Activated CD4-positive, alpha-beta memory T cell treated with anti-CD3 and anti-CD28 coated beads for 36 hours (primary cell): ENCODE results near the gene LMNTD1. TPM values are rescaled to one million over a fixed set of nuclear protein-coding genes. Genes with fewer than 3 reads are reported as not detected.
"Not testable (repeated sequence)": the region's sequence is repeated elsewhere in the genome, so short reads cannot be mapped to it uniquely, and the experiment has no call there.

Experiments
- CTCF ChIA-PET: fragments of 350-600 bp; sonication (Branson Sonifier 250); formaldehyde crosslinking; loops from one replicate; lab custom pipeline; 2021; ENCODE audit warnings: antibody characterized with exemption, inconsistent platforms; lab: Charles Lee
- POLR2A ChIA-PET: fragments of 350-600 bp; sonication (Branson Sonifier 250); formaldehyde crosslinking; loops from one replicate; lab custom pipeline; 2021; ENCODE audit warnings: antibody characterized with exemption; lab: Charles Lee
- DNase-seq: peaks from one replicate; pipeline ENCODE4 v3.0.0-alpha.2; 2020
- H3K27ac Mint-ChIP-seq: one replicate; pipeline ENCODE4 v1.8.0; 2021; ENCODE audit warnings: mixed read lengths
- H3K27me3 Mint-ChIP-seq: one replicate; pipeline ENCODE4 v1.8.0; 2021; ENCODE audit warnings: mixed read lengths
- H3K36me3 Mint-ChIP-seq: one replicate; pipeline ENCODE4 v1.8.0; 2021; ENCODE audit warnings: mixed read lengths
- H3K4me1 Mint-ChIP-seq: one replicate; pipeline ENCODE4 v1.8.0; 2021; ENCODE audit warnings: low read depth, mixed read lengths
- H3K4me3 Mint-ChIP-seq: one replicate; pipeline ENCODE4 v1.8.0; 2021; ENCODE audit warnings: mild to moderate bottlenecking, mixed read lengths
- H3K9me3 Mint-ChIP-seq: one replicate; pipeline ENCODE4 v1.8.0; 2021; ENCODE audit warnings: mixed read lengths
- intact Hi-C: fragments of 100-400 bp; cut with micrococcal nuclease; formaldehyde crosslinking; loops from one replicate; pipeline ENCODE4 v1.15.1; 2023
- total RNA-seq, 2 experiments: library from RNA; stranded (reverse); gene quantifications; one replicate each; pipeline ENCODE4 v1.2.3, GENCODE V29; 2021

Gene LMNTD1
- total RNA-seq, 2 experiments from 2014 or later: not detected

- no peaks in the 10 kb centered on the region for H3K9me3 Mint-ChIP-seq
- POLR2A ChIA-PET: no interaction called here
These were observed 52.4 kb downstream of the LMNTD1 start for GRCh38 chr12:25500651-25501050.

GRCh38 chr12:25497021-25497420, 56.1 kb downstream of the LMNTD1 start:
- ChIA-PET CTCF (no interaction called here), POLR2A (no interaction called here)
- DNase-seq: no peak
- peaks cover 4% of the 10 kb centered on the region for H3K27me3 Mint-ChIP-seq
- no peaks in the 10 kb centered on the region for H3K36me3 Mint-ChIP-seq
- no peaks in the 10 kb centered on the region for H3K4me1 Mint-ChIP-seq
- H3K4me3 Mint-ChIP-seq: no peak overlapping the region
- intact Hi-C loops: no loop called here
- no peaks in the 10 kb centered on the region for H3K9me3 Mint-ChIP-seq
- no peak overlapping the region for H3K27ac Mint-ChIP-seq

More at GRCh38 chr12:25500651-25501050, 52.4 kb downstream of the LMNTD1 start:
- no peaks in the 10 kb centered on the region for H3K4me1 Mint-ChIP-seq
- no peak overlapping the region for H3K27ac Mint-ChIP-seq
- no peak overlapping the region for H3K4me3 Mint-ChIP-seq
- CTCF ChIA-PET: no interaction called here
- intact Hi-C loops: no loop called here
- H3K27me3 Mint-ChIP-seq: peaks cover 2% of the 10 kb centered on the region
- no peak for DNase-seq
- H3K36me3 Mint-ChIP-seq: no peaks in the 10 kb centered on the region

GRCh38 chr12:25496098-25496587, 56.9 kb downstream of the LMNTD1 start:
- Mint-ChIP-seq H3K9me3 (no peaks in the 10 kb centered on the region), H3K4me1 (no peaks in the 10 kb centered on the region), H3K4me3 (no peak overlapping the region), H3K27ac (no peak overlapping the region), H3K36me3 (no peaks in the 10 kb centered on the region), H3K27me3 (peaks cover 2% of the 10 kb centered on the region)
- ChIA-PET CTCF (no interaction called here), POLR2A (no interaction called here)
- DNase-seq: no peak
- intact Hi-C loops: no loop called here

- CTCF ChIA-PET: no interaction called here
- intact Hi-C loops: no loop called here
- Mint-ChIP-seq H3K27ac (no peak overlapping the region), H3K4me3 (no peak overlapping the region), H3K4me1 (no peaks in the 10 kb centered on the region), H3K27me3 (peaks cover 2% of the 10 kb centered on the region), H3K9me3 (no peaks in the 10 kb centered on the region), H3K36me3 (no peaks in the 10 kb centered on the region)
- DNase-seq: no peak
- POLR2A ChIA-PET: no interaction called here
These were observed 57.6 kb downstream of the LMNTD1 start for GRCh38 chr12:25495331-25496097.

GRCh38 chr12:25494926-25495325, 58.2 kb downstream of the LMNTD1 start:
- ChIA-PET POLR2A (no interaction called here), CTCF (no interaction called here)
- no peak overlapping the region for H3K27ac Mint-ChIP-seq
- no peaks in the 10 kb centered on the region for H3K9me3 Mint-ChIP-seq
- no peaks in the 10 kb centered on the region for H3K36me3 Mint-ChIP-seq
- H3K4me3 Mint-ChIP-seq: no peak overlapping the region
- H3K4me1 Mint-ChIP-seq: no peaks in the 10 kb centered on the region
- no peak for DNase-seq
- H3K27me3 Mint-ChIP-seq: peaks cover 2% of the 10 kb centered on the region
- intact Hi-C loops: no loop called here

- Mint-ChIP-seq H3K9me3 (no peaks in the 10 kb centered on the region), H3K4me3 (no peak overlapping the region), H3K27me3 (peaks cover 2% of the 10 kb centered on the region), H3K4me1 (no peaks in the 10 kb centered on the region), H3K27ac (no peak overlapping the region), H3K36me3 (no peaks in the 10 kb centered on the region)
- no peak for DNase-seq
- ChIA-PET POLR2A (no interaction called here), CTCF (interaction anchor here (0.8 kb wide), 1 partner anchor 57 kb away, joined by 3 read pairs; no protein-coding TSS in a partner anchor)
- intact Hi-C loops: no loop called here
These were observed 59.4 kb downstream of the LMNTD1 start for GRCh38 chr12:25493682-25494081.

- intact Hi-C loops: no loop called here
- Mint-ChIP-seq H3K27ac (no peak overlapping the region), H3K27me3 (peaks cover 2% of the 10 kb centered on the region), H3K4me1 (no peaks in the 10 kb centered on the region), H3K4me3 (no peak overlapping the region), H3K9me3 (no peaks in the 10 kb centered on the region), H3K36me3 (no peaks in the 10 kb centered on the region)
- CTCF ChIA-PET: no interaction called here
- POLR2A ChIA-PET: no interaction called here
- DNase-seq: no peak
These were observed 61.4 kb downstream of the LMNTD1 start for GRCh38 chr12:25491396-25492325.

GRCh38 chr12:25488956-25489870, 63.9 kb downstream of the LMNTD1 start:
- POLR2A ChIA-PET, CTCF ChIA-PET, intact Hi-C loops, H3K36me3 Mint-ChIP-seq, DNase-seq, H3K4me3 Mint-ChIP-seq, H3K4me1 Mint-ChIP-seq, H3K27me3 Mint-ChIP-seq, H3K27ac Mint-ChIP-seq, H3K9me3 Mint-ChIP-seq: not testable (repeated sequence)

GRCh38 chr12:25482625-25483024, 70.5 kb downstream of the LMNTD1 start:
- POLR2A ChIA-PET: interaction anchor here (0.6 kb wide), 1 partner anchor 262 kb away, joined by 3 read pairs; no protein-coding TSS in a partner anchor
- peaks cover 5% of the 10 kb centered on the region for H3K27me3 Mint-ChIP-seq
- H3K4me1 Mint-ChIP-seq: no peaks in the 10 kb centered on the region
- DNase-seq: no peak
- no peak overlapping the region for H3K27ac Mint-ChIP-seq
- H3K9me3 Mint-ChIP-seq: no peaks in the 10 kb centered on the region
- no peak overlapping the region for H3K4me3 Mint-ChIP-seq
- no peaks in the 10 kb centered on the region for H3K36me3 Mint-ChIP-seq
- intact Hi-C loops: no loop called here
- CTCF ChIA-PET: no interaction called here

- Mint-ChIP-seq H3K9me3 (no peaks in the 10 kb centered on the region), H3K36me3 (no peaks in the 10 kb centered on the region), H3K27me3 (peaks cover 5% of the 10 kb centered on the region), H3K4me3 (no peak overlapping the region), H3K27ac (no peak overlapping the region), H3K4me1 (no peaks in the 10 kb centered on the region)
- ChIA-PET CTCF (no interaction called here), POLR2A (no interaction called here)
- intact Hi-C loops: no loop called here
- DNase-seq: no peak
These were observed 72.9 kb downstream of the LMNTD1 start for GRCh38 chr12:25480145-25480544.

- CTCF ChIA-PET: no interaction called here
- intact Hi-C loops: no loop called here
- no peak overlapping the region for H3K27ac Mint-ChIP-seq
- no peaks in the 10 kb centered on the region for H3K9me3 Mint-ChIP-seq
- H3K4me1 Mint-ChIP-seq: no peaks in the 10 kb centered on the region
- no peak overlapping the region for H3K4me3 Mint-ChIP-seq
- no peaks in the 10 kb centered on the region for H3K36me3 Mint-ChIP-seq
- POLR2A ChIA-PET: no interaction called here
- no peak for DNase-seq
- peaks cover 5% of the 10 kb centered on the region for H3K27me3 Mint-ChIP-seq
These were observed 75.9 kb downstream of the LMNTD1 start for GRCh38 chr12:25477217-25477616.
